DOHH2 (cell line): Measurements from ENCODE around the gene INO80E.

ENCODE experiments used
- H3F3A ChIP-seq: fragments of 200-600 bp; sonication (generic), shearing (Covaris generic); 2 replicates; pipeline ENCODE4 v1.6.0; 2016; ENCODE audit warnings: antibody characterized with exemption, mild to moderate bottlenecking; ENCODE audit not compliant: control insufficient read depth, insufficient read depth
- H3K27ac ChIP-seq: fragments of 200-600 bp; sonication (generic); 2 replicates; pipeline ENCODE4 v1.5.1; 2014; ENCODE audit warnings: low read depth, mild to moderate bottlenecking, low read length, moderate library complexity
- H3K27me3 ChIP-seq: fragments of 200-600 bp; sonication (generic); 2 replicates; pipeline ENCODE4 v1.6.1; 2014; ENCODE audit warnings: mild to moderate bottlenecking, low read length, mixed read lengths; ENCODE audit not compliant: control insufficient read depth
- H3K36me3 ChIP-seq: fragments of 200-600 bp; sonication (generic); 2 replicates; pipeline ENCODE4 v1.6.1; 2014; ENCODE audit warnings: mild to moderate bottlenecking, low read length, moderate library complexity, mixed read lengths; ENCODE audit not compliant: control insufficient read depth
- H3K4me1 ChIP-seq: fragments of 200-600 bp; sonication (generic); 2 replicates; pipeline ENCODE4 v1.6.1; 2014; ENCODE audit warnings: mild to moderate bottlenecking, low read length, mixed read lengths; ENCODE audit not compliant: control insufficient read depth
- H3K4me2 ChIP-seq: fragments of 200-600 bp; sonication (generic); 2 replicates; pipeline ENCODE4 v1.6.0; 2014; ENCODE audit warnings: mild to moderate bottlenecking, low read length, moderate library complexity
- H3K4me3 ChIP-seq: fragments of 200-600 bp; sonication (generic); 2 replicates; pipeline ENCODE4 v1.5.1; 2014; ENCODE audit warnings: mild to moderate bottlenecking, low read length, mixed read lengths
- H3K79me2 ChIP-seq: fragments of 200-600 bp; sonication (generic); 2 replicates; pipeline ENCODE4 v1.6.1; 2014; ENCODE audit warnings: mild to moderate bottlenecking, low read length, mixed read lengths; ENCODE audit not compliant: control insufficient read depth
- H3K9me2 ChIP-seq: fragments of 200-600 bp; sonication (generic); replicated peaks from 2 replicates; pipeline ENCODE4 v1.6.1; 2014; ENCODE audit warnings: mild to moderate bottlenecking, low read length, mixed read lengths; ENCODE audit not compliant: control insufficient read depth
- H3K9me3 ChIP-seq: fragments of 200-600 bp; sonication (generic); 2 replicates; pipeline ENCODE4 v1.6.1; 2014; ENCODE audit warnings: antibody characterized with exemption, low read length, mixed read lengths; ENCODE audit not compliant: control insufficient read depth, insufficient read depth
- H4K20me1 ChIP-seq: fragments of 200-600 bp; sonication (generic); 2 replicates; pipeline ENCODE4 v1.6.0; 2014; ENCODE audit warnings: low read depth, mild to moderate bottlenecking, antibody characterized with exemption, low read length, moderate library complexity; ENCODE audit not compliant: control insufficient read depth, insufficient read depth
- EZH2phosphoT487 ChIP-seq: fragments of 200-600 bp; sonication (generic); IDR thresholded peaks from 2 replicates; pipeline ENCODE4 v1.6.1; 2017; ENCODE audit warnings: borderline replicate concordance, mild to moderate bottlenecking, antibody characterized with exemption, low read length, moderate library complexity, mixed read lengths
- TF ChIP-seq, protein P1 (sequence below): fragments of 200-600 bp; sonication (generic); IDR thresholded peaks from one replicate; pipeline ENCODE4 v1.5.1; 2014; ENCODE audit warnings: antibody characterized with exemption, mild to moderate bottlenecking, low read depth, low read length; ENCODE audit not compliant: poor library complexity, severe bottlenecking

The INO80E gene

DNA sequence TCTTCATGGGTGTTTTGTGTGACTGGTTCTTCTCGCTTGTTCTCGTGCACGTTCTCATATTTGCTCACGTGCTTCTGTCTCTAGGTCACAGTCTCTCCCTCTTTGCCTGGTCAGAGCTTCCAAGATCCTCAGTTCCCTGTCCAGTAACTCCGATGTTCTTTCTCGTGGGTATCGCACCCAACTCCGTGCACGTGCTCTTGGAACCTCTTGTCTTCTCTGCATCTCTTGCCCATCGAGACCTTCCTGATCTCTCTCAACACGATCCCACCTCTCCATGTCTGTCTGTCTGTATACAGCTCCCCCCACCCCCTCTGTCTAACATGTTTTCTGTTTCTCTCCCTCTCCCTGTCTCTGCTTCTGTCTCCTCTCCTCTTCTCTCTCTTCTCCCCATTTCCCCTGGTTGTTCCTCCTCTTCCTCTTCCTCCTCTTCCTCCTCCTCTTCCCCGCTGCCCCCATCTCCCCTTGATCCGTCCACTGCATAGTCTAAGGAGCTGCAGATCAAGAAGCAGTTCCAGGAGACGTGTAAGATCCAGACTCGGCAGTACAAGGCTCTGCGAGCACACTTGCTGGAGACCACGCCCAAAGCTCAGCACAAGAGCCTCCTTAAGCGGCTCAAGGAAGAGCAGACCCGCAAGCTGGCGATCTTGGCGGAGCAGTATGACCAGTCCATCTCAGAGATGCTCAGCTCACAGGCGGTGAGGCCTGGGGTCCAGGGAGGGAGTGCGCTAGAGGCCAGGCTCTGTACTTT is 6.8 kb upstream of the INO80E start:
- no peak overlapping the region for H3K4me3 ChIP-seq
- peaks cover 3% of the 10 kb centered on the region for H3F3A ChIP-seq
- TF ChIP-seq, protein P1, sequence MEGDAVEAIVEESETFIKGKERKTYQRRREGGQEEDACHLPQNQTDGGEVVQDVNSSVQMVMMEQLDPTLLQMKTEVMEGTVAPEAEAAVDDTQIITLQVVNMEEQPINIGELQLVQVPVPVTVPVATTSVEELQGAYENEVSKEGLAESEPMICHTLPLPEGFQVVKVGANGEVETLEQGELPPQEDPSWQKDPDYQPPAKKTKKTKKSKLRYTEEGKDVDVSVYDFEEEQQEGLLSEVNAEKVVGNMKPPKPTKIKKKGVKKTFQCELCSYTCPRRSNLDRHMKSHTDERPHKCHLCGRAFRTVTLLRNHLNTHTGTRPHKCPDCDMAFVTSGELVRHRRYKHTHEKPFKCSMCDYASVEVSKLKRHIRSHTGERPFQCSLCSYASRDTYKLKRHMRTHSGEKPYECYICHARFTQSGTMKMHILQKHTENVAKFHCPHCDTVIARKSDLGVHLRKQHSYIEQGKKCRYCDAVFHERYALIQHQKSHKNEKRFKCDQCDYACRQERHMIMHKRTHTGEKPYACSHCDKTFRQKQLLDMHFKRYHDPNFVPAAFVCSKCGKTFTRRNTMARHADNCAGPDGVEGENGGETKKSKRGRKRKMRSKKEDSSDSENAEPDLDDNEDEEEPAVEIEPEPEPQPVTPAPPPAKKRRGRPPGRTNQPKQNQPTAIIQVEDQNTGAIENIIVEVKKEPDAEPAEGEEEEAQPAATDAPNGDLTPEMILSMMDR, result no peak
- TF ChIP-seq EZH2phosphoT487, result no peak
- H3K9me2 ChIP-seq, result no peaks in the 10 kb centered on the region
- H3K4me2 ChIP-seq, result no peak overlapping the region
- H3K9me3 ChIP-seq, result no peaks in the 10 kb centered on the region
- no peaks in the 10 kb centered on the region for H4K20me1 ChIP-seq
- H3K27me3 ChIP-seq, result no peaks in the 10 kb centered on the region
- peaks cover 10% of the 10 kb centered on the region for H3K4me1 ChIP-seq
- H3K27ac ChIP-seq, result no peak overlapping the region
- H3K36me3 ChIP-seq, result peaks cover 95% of the 10 kb centered on the region
- H3K79me2 ChIP-seq, result peaks cover 5% of the 10 kb centered on the region; the same call in 1 of the 2 replicates

DNA sequence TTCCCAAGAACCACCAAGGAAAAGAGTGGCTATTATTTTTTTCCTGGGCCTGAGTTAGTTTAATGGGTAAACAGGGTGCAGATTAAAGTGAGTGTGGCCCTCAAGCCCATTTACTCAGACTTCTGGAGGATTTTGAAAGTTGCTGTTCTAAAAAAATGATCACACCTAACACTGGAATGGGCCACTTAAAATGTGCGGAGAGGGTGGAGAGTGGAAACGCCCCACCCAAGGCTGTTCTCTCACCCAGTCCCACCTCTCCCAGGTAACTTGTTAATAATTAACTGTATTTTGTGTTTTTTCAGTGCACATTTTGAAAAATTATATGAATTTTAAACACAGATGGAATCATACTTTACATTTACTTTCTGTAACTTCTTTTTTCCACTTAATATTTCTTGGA is 6.0 kb upstream of the INO80E start:
- Histone ChIP-seq H3K79me2 (peaks cover 13% of the 10 kb centered on the region), H3K9me2 (no peaks in the 10 kb centered on the region), H3K9me3 (no peaks in the 10 kb centered on the region), H3K4me1 (peaks cover 17% of the 10 kb centered on the region), H4K20me1 (no peaks in the 10 kb centered on the region), H3K4me2 (no peak overlapping the region), H3K27ac (no peak overlapping the region), H3F3A (peaks cover 11% of the 10 kb centered on the region), H3K4me3 (no peak overlapping the region), H3K36me3 (peaks cover 94% of the 10 kb centered on the region), H3K27me3 (no peaks in the 10 kb centered on the region)
- TF ChIP-seq EZH2phosphoT487, result no peak
- TF ChIP-seq, protein P1, result no peak

DNA sequence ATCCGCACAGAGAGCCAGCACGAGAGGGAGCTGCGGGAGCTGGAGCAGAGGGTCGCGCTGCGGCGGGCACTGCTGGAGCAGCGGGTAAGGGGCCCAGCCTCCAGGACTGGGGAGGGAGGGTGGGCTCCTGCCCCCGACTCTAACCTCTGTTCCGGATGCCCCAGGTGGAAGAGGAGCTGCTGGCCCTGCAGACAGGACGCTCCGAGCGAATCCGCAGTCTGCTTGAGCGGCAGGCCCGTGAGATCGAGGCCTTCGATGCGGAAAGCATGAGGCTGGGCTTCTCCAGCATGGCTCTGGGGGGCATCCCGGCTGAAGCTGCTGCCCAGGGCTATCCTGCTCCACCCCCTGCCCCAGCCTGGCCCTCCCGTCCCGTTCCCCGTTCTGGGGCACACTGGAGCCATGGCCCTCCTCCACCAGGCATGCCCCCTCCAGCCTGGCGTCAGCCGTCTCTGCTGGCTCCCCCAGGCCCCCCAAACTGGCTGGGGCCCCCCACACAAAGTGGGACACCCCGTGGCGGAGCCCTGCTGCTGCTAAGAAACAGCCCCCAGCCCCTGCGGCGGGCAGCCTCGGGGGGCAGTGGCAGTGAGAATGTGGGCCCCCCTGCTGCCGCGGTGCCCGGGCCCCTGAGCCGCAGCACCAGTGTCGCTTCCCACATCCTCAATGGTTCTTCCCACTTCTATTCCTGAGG is 5.0 kb upstream of the INO80E start:
- Histone ChIP-seq H3K4me2 (no peak overlapping the region), H4K20me1 (no peaks in the 10 kb centered on the region), H3F3A (peaks cover 14% of the 10 kb centered on the region), H3K4me3 (no peak overlapping the region), H3K4me1 (peaks cover 25% of the 10 kb centered on the region), H3K9me3 (no peaks in the 10 kb centered on the region), H3K9me2 (no peaks in the 10 kb centered on the region), H3K79me2 (peaks cover 16% of the 10 kb centered on the region), H3K27me3 (no peaks in the 10 kb centered on the region), H3K36me3 (peaks cover 91% of the 10 kb centered on the region), H3K27ac (no peak overlapping the region)
- TF ChIP-seq, protein P1, result no peak
- TF ChIP-seq EZH2phosphoT487, result no peak
